Gastroesophageal sphincter (tissue), 4 donors: ENCODE results near the gene TGM6. TPM values are rescaled to one million over a fixed set of nuclear protein-coding genes. Genes with fewer than 3 reads are reported as not detected.
"Not testable (repeated sequence)": the region's sequence is repeated elsewhere in the genome, so short reads cannot be mapped to it uniquely, and the experiment has no call there.

ENCODE experiments used
- ATAC-seq: fragments of 150-250 bp; one replicate; pipeline ENCODE4 v1.9.1; 2016; ENCODE audit warnings: mild to moderate bottlenecking, moderate library complexity
- H3K27ac ChIP-seq, 4 donors: fragments of 200-600 bp; sonication (generic) in 3 of 4; 1 replicate in 3 of 4; 2 replicates in 1 of 4; pipeline ENCODE4 v1.5.1; 2016 to 2019
- H3K27me3 ChIP-seq: fragments of 200-600 bp; sonication (generic); one replicate; pipeline ENCODE4 v1.5.1; 2019
- H3K36me3 ChIP-seq, 2 donors: fragments of 200-600 bp; sonication (generic); one replicate each; pipeline ENCODE4 v1.5.1; 2019; ENCODE audit warnings: control low read depth in 1 of 2
- H3K4me1 ChIP-seq, 3 donors: fragments of 200-600 bp; sonication (generic); 1 replicate in 2 of 3; 2 replicates in 1 of 3; pipeline ENCODE4 v1.5.1; 2016 to 2019; ENCODE audit warnings: control low read depth in 2 of 3
- H3K4me3 ChIP-seq, 2 donors: fragments of 200-600 bp; sonication (generic); one replicate each; pipeline ENCODE4 v1.5.1; 2019; ENCODE audit warnings: mild to moderate bottlenecking in 1 of 2, moderate library complexity in 1 of 2
- H3K9me3 ChIP-seq, 3 donors: fragments of 200-600 bp; sonication (generic); one replicate each; pipeline ENCODE4 v1.5.1; 2017 to 2019; ENCODE audit warnings: control low read depth in 2 of 3
- EP300 ChIP-seq: sonication (generic); formaldehyde crosslinking; IDR thresholded peaks from one replicate; pipeline ENCODE4 v1.6.1; 2017; ENCODE audit warnings: antibody characterized with exemption, mild to moderate bottlenecking
- POLR2A ChIP-seq, 2 donors: fragments of 450-650 bp; IDR thresholded peaks; one replicate each; pipeline ENCODE4 v1.6.1; 2017; ENCODE audit warnings: antibody characterized with exemption in 2 of 2, mild to moderate bottlenecking in 2 of 2, moderate library complexity in 1 of 2
- POLR2AphosphoS5 ChIP-seq: sonication (generic); formaldehyde crosslinking; IDR thresholded peaks from one replicate; pipeline ENCODE4 v1.6.1; 2017; ENCODE audit warnings: antibody characterized with exemption
- WGBS, 2 donors: methylation state at CpG; one replicate each; pipeline ENCODE4 v1.1.5; 2018; ENCODE audit warnings: low coverage in 1 of 2; 5-methylcytosine and 5-hydroxymethylcytosine counted together
- total RNA-seq, 4 donors: library from RNA; depleted of rRNA; stranded (reverse); fragments of >200 nt; gene quantifications; one replicate each; pipeline ENCODE4 v1.1.0, GENCODE V29; 2016
- TF ChIP-seq, protein P1 (sequence below), 4 experiments: fragments of 200-600 bp in 2 of 4; fragments of 450-650 bp in 2 of 4; sonication (generic) in 1 of 4; IDR thresholded peaks; one replicate each; pipeline ENCODE4 v1.5.1; 2017 to 2019; ENCODE audit warnings: antibody characterized with exemption in 4 of 4, mild to moderate bottlenecking in 2 of 4, moderate library complexity in 2 of 4

The TGM6 gene
- total RNA-seq, 4 donors from 2014 or later: not detected

DNA sequence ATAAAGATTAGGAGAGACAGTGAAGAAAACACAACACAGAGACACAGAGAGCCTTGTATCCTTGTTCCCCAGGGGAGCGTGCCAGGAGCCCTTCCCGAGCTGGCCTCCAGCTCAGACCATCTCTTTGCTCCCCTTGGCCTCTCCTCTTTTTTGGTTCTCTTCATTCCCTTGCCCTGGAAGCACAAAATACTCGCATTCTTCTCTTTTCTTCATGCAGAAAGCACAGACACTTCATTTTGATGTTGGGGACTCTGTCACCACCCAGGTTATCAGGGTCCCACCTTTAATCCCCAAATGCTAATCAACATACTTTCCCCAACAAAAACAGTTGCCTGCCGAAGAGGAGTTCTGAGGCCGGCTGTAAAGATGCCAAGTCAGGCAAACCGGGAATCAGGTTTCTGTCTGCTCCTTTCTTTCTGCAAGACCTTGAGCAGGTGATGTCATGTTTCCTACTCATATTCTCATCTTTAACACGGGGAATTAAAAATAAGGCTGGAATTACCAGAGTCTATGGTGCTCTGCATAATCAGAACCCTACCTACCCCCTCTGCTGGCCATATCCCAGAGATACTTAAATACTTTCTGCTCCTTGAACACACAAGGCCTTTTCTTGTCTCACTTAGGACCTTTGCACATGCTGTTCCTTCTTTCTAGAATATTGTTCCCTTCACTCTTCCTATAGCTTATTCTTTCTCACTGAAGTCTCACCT, 21.7 kb downstream of the TGM6 start:
- no peak for ATAC-seq
- H3K27ac ChIP-seq: no peak overlapping the region
- WGBS, 2 donors: 38 to 56% methylated on average over 6 to 7 of the region's 7 CpGs
- H3K9me3 ChIP-seq: peaks cover 0 to 30% (median 0%) of the 10 kb centered on the region in 3 donors
- no peak overlapping the region for H3K4me3 ChIP-seq
- H3K36me3 ChIP-seq: no peaks in the 10 kb centered on the region
- H3K4me1 ChIP-seq: no peaks in the 10 kb centered on the region
- H3K27me3 ChIP-seq: peaks cover 17% of the 10 kb centered on the region
- TF ChIP-seq POLR2AphosphoS5: no peak
- no peak for TF ChIP-seq POLR2A (IDR thresholded peaks at IDR 0.05)
- TF ChIP-seq, protein P1, sequence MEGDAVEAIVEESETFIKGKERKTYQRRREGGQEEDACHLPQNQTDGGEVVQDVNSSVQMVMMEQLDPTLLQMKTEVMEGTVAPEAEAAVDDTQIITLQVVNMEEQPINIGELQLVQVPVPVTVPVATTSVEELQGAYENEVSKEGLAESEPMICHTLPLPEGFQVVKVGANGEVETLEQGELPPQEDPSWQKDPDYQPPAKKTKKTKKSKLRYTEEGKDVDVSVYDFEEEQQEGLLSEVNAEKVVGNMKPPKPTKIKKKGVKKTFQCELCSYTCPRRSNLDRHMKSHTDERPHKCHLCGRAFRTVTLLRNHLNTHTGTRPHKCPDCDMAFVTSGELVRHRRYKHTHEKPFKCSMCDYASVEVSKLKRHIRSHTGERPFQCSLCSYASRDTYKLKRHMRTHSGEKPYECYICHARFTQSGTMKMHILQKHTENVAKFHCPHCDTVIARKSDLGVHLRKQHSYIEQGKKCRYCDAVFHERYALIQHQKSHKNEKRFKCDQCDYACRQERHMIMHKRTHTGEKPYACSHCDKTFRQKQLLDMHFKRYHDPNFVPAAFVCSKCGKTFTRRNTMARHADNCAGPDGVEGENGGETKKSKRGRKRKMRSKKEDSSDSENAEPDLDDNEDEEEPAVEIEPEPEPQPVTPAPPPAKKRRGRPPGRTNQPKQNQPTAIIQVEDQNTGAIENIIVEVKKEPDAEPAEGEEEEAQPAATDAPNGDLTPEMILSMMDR (IDR thresholded peaks at IDR 0.05): no peak
- TF ChIP-seq EP300: no peak

DNA sequence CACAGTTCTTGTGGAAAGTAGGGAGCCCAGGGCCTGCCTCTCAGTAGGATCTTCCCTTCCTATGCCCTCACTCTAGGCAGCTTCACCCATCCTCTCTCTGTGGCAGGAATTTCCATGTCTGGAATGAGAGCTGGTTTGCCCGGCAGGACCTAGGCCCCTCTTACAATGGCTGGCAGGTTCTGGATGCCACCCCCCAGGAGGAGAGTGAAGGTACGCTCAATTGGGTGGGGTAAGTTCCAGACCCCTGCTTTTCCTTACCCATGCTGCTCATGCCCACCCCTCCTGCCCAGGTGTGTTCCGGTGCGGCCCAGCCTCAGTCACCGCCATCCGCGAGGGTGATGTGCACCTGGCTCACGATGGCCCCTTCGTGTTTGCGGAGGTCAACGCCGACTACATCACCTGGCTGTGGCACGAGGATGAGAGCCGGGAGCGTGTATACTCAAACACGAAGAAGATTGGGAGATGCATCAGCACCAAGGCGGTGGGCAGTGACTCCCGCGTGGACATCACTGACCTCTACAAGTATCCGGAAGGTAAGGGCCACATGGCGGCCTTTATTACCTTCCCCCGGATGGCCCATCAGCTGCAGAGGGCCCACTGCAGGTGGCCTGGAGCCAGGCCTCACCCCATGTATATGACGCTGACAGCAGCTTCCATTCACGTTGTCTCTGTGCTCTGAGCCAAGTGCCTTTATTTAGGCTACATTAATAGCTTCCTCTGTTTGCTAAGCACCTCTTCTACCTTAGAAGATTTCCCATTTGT, 22.8 kb downstream of the TGM6 start:
- Histone ChIP-seq H3K27ac (no peak overlapping the region), H3K36me3 (no peaks in the 10 kb centered on the region), H3K4me1 (no peaks in the 10 kb centered on the region), H3K9me3 (peaks cover 0 to 24% (median 0%) of the 10 kb centered on the region in 3 donors), H3K4me3 (no peak overlapping the region), H3K27me3 (peaks cover 16% of the 10 kb centered on the region)
- 80 to 87% methylated on average over 2 to 18 of the region's 24 CpGs for WGBS, 2 donors
- no peak for ATAC-seq
- TF ChIP-seq POLR2A (IDR thresholded peaks at IDR 0.05): no peak
- TF ChIP-seq EP300: no peak
- TF ChIP-seq, protein P1 (IDR thresholded peaks at IDR 0.05): no peak
- no peak for TF ChIP-seq POLR2AphosphoS5

DNA sequence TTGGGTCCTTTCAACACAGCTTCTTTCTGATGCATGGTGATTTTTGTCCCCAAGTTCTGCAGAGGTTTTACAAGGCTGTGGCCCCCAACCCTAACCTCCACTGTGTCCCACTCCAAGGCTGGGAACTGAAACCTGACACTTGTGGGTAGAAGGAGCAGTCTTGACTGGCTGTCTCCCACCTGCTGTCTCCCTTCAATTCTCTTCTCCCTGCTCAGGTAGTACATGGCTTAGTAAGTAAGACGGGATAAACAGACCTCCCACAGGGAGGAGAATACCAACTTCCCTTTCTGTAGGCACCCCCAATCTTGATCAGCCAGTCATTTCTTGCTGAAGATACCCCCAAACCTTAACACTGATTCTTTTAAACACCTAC, 25.0 kb downstream of the TGM6 start:
- Histone ChIP-seq H3K4me1 (no peaks in the 10 kb centered on the region), H3K9me3 (peaks cover 0 to 29% (median 0%) of the 10 kb centered on the region in 3 donors)

DNA sequence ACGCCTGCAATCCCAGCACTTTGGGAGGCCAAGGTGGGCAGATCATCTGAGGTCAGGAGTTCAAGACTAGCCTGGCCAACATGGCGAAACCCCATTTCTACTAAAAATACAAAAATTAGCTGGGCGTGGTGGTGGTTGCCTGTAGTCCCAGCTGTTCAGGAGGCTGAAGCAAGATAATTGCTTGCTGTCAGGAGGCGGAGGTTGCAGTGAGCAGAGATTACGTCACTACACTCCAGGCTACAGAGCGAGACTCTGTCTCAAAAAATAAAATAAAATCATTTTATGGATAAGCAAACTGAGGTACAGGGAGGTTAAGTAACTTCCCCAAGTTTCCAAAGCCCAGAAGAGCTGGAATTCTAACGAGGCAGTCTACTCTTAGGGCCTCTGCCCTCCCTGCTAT, 26.7 kb downstream of the TGM6 start:
- not testable (repeated sequence) for H3K36me3 ChIP-seq, H3K27ac ChIP-seq, H3K4me1 ChIP-seq, H3K4me3 ChIP-seq, ATAC-seq
- Histone ChIP-seq H3K9me3 (peaks cover 0 to 29% (median 0%) of the 10 kb centered on the region in 3 donors), H3K27me3 (peaks cover 22% of the 10 kb centered on the region)
- WGBS, 2 donors: 60 to 96% methylated on average over 5 of the region's 7 CpGs

More for the DNA sequence above, 25.0 kb downstream of the TGM6 start:
- Histone ChIP-seq H3K36me3 (no peaks in the 10 kb centered on the region), H3K27ac (no peak overlapping the region), H3K27me3 (peaks cover 22% of the 10 kb centered on the region), H3K4me3 (no peak overlapping the region)
- no peak for ATAC-seq
- WGBS, 2 donors: 20 to 57% methylated on average over 1 of the region's 1 CpG
- no peak for TF ChIP-seq POLR2AphosphoS5
- TF ChIP-seq, protein P1 (IDR thresholded peaks at IDR 0.05): no peak
- TF ChIP-seq POLR2A (IDR thresholded peaks at IDR 0.05): no peak
- no peak for TF ChIP-seq EP300

DNA sequence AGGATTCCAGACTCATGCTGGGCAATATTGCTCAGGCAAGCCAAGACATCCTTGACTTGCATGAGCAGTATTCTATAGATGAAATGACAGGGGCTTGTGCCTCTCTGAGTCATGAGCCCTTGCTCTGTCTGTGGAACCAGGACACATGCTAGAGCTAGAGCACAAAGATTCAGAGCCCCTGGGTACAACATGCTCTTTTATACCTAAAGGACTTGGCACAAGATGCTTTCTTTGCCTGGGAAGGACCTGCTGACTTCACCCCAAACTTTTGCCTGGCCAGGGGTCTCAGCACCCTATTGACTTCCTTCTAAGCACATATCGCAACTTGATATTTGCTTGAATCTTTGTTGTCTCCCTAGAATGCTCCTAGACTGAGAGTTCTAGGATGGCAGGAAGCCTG, 27.4 kb downstream of the TGM6 start:
- TF ChIP-seq, protein P1 (IDR thresholded peaks at IDR 0.05): no peak
- TF ChIP-seq EP300 (no peak), POLR2A (IDR thresholded peaks at IDR 0.05) (no peak), POLR2AphosphoS5 (no peak)
- H3K4me1 ChIP-seq: no peaks in the 10 kb centered on the region
- H3K36me3 ChIP-seq: no peaks in the 10 kb centered on the region
- H3K4me3 ChIP-seq: no peak overlapping the region
- 75% methylated on average over 1 of the region's 1 CpG; no CpG with 5 or more reads in 1 of the 2 donors for WGBS, 2 donors
- H3K27ac ChIP-seq: no peak overlapping the region
- ATAC-seq: no peak
- peaks cover 22% of the 10 kb centered on the region for H3K27me3 ChIP-seq
- H3K9me3 ChIP-seq: peaks cover 0 to 29% (median 0%) of the 10 kb centered on the region in 3 donors
